GM12878 (cell line): ENCODE data around the gene STIL. TPM values are rescaled to one million over a fixed set of nuclear protein-coding genes. Genes with fewer than 3 reads are reported as not detected.
"Not testable (repeated sequence)": the region's sequence is repeated elsewhere in the genome, so short reads cannot be mapped to it uniquely, and the experiment has no call there.

ENCODE experiments used
- ATAC-seq: fragments of 200-7000 bp; cut with Tn5 transposase; 3 replicates; pipeline ENCODE4 v1.9.1; 2020; ENCODE audit warnings: mild to moderate bottlenecking, moderate library complexity
- BruUV-seq: library from RNA; stranded (reverse); fragments of 400-500 nt; replicated peaks from 2 replicates; lab custom pipeline; 2021; lab: Mats Ljungman, UMichigan
- CTCF ChIA-PET: fragments of 300-600 bp; sonication (Branson Sonifier 250); formaldehyde crosslinking; extraction: SDS; loops from one replicate; lab custom pipeline; 2021; ENCODE audit warnings: inconsistent platforms; lab: Yijun Ruan, JAX
- POLR2A ChIA-PET: fragments of 350-600 bp; formaldehyde crosslinking; extraction: SDS; loops from one replicate; lab custom pipeline; 2021; ENCODE audit warnings: inconsistent platforms; lab: Charles Lee
- RAD21 ChIA-PET: fragments of 300-600 bp; sonication (Branson Sonifier 250); formaldehyde crosslinking; loops from one replicate; lab custom pipeline; 2023; ENCODE audit warnings: antibody characterized with exemption; ENCODE audit not compliant: unreplicated experiment; lab: Charles Lee
- SMC1A ChIA-PET: fragments of 300-600 bp; sonication (Branson Sonifier 250); formaldehyde crosslinking; loops from one replicate; lab custom pipeline; 2023; ENCODE audit not compliant: unreplicated experiment, uncharacterized antibody; lab: Charles Lee
- DNase-seq: peaks from one replicate; pipeline ENCODE4 v3.0.0-alpha.2; 2011; ENCODE audit warnings: low read depth, low spot score
- FAIRE-seq: peaks from 3 replicates; lab custom pipeline; 2011; peaks lifted over from hg19 to GRCh38; lab: Jason Lieb, UNC
- H2AFZ ChIP-seq: 2 replicates; pipeline ENCODE4 v1.6.0; 2011; ENCODE audit warnings: low read depth, low read length, control low read depth; ENCODE audit not compliant: control insufficient read depth
- H3K27ac ChIP-seq: 2 replicates; pipeline ENCODE4 v1.5.1; 2011; ENCODE audit warnings: control low read depth; ENCODE audit not compliant: control insufficient read depth, insufficient read depth
- H3K27me3 ChIP-seq, 2 experiments: replicated peaks in 1 of 2; 2 replicates each; pipeline versions ENCODE4 v1.6.0 to v1.6.1; 2011; ENCODE audit warnings: low read length in 1 of 2; ENCODE audit not compliant: control insufficient read depth in 2 of 2, insufficient read depth in 2 of 2
- H3K36me3 ChIP-seq, 2 experiments: 2 replicates each; pipeline ENCODE4 v1.5.1; 2011; ENCODE audit warnings: low read length in 1 of 2; ENCODE audit not compliant: control insufficient read depth in 2 of 2, insufficient read depth in 2 of 2
- H3K4me1 ChIP-seq: 2 replicates; pipeline ENCODE4 v1.6.1; 2011; ENCODE audit warnings: mild to moderate bottlenecking, low read length, moderate library complexity, mixed read lengths; ENCODE audit not compliant: control insufficient read depth, insufficient read depth
- H3K4me2 ChIP-seq: 2 replicates; pipeline ENCODE4 v1.6.0; 2011; ENCODE audit warnings: control low read depth; ENCODE audit not compliant: control insufficient read depth, insufficient read depth
- H3K4me3 ChIP-seq: fragments of 200-600 bp; sonication (generic); 2 replicates; pipeline ENCODE4 v1.5.1; 2016
- H3K79me2 ChIP-seq: 2 replicates; pipeline ENCODE4 v1.6.0; 2011; ENCODE audit warnings: low read length; ENCODE audit not compliant: control insufficient read depth, insufficient read depth
- H3K9ac ChIP-seq: 2 replicates; pipeline ENCODE4 v1.8.0; 2011; ENCODE audit warnings: low read length, control low read depth, mixed read lengths; ENCODE audit not compliant: control insufficient read depth, insufficient read depth
- H3K9me3 ChIP-seq: replicated peaks from 3 replicates; pipeline ENCODE4 v1.5.1; 2011; ENCODE audit warnings: mild to moderate bottlenecking, low read length; ENCODE audit not compliant: control insufficient read depth, insufficient read depth
- H4K20me1 ChIP-seq: 2 replicates; pipeline ENCODE4 v1.6.0; 2011; ENCODE audit not compliant: control insufficient read depth, insufficient read depth
- WGBS: methylation state at CpG from one replicate; pipeline ENCODE4 v1.1.6; 2016; ENCODE audit warnings: low lambda C conversion rate; ENCODE audit not compliant: insufficient replicate concordance, insufficient coverage; ENCODE audit errors: missing lambda C conversion rate; 5-methylcytosine and 5-hydroxymethylcytosine counted together
- in situ Hi-C: fragments of 300-500 bp; cut with MboI; formaldehyde crosslinking; loops from 9 replicates; pipeline ENCODE4 v1.14.3; 2018; ENCODE audit warnings: mixed read lengths
- intact Hi-C: fragments of 100-400 bp; cut with micrococcal nuclease; formaldehyde crosslinking; loops from one replicate; pipeline ENCODE4 v1.14.2; 2022; ENCODE audit not compliant: unreplicated experiment
- polyA plus RNA-seq, 11 experiments: library from polyadenylated mRNA; depleted of rRNA in 4 of 11; unstranded in 6 of 11; stranded (reverse) in 5 of 11; fragments of >200 nt; fragmentation: Nextera tagmentation in 4 of 11; fragmentation: Illumina TruSeq in 1 of 11; extraction: Ambion mirVana in 4 of 11; extraction: Trizol in 1 of 11; gene quantifications; 1 replicate in 1 of 11; 2 replicates in 10 of 11; pipeline versions ENCODE4 v1.2.1 to v1.2.3, GENCODE V29; 2011 to 2016; ENCODE audit warnings: inconsistent platforms in 2 of 11, missing spikeins in 2 of 11, low read depth in 1 of 11
- total RNA-seq, 4 experiments: library from RNA; depleted of rRNA in 3 of 4; stranded (reverse); fragments of >200 nt in 3 of 4; fragmentation: Illumina TruSeq in 1 of 4; extraction: Trizol in 1 of 4; gene quantifications; 2 replicates each; pipeline versions ENCODE4 v1.2.1 to v1.2.3, GENCODE V29; 2013 to 2021

The STIL gene
- total and polyA plus RNA-seq, 10 of the 15 experiments (the other 5 are each of a cell fraction or from before 2014, with no cell fraction given): 6.0 to 35.1 (median 26.5) TPM

- 99% methylated on average over 7 of the region's 7 CpGs for WGBS
- H3K4me1 ChIP-seq, ATAC-seq, H3K4me3 ChIP-seq, intact Hi-C loops, H3K27me3 ChIP-seq, H3K4me2 ChIP-seq, H3K27ac ChIP-seq, in situ Hi-C loops, RAD21 ChIA-PET, POLR2A ChIA-PET, BruUV-seq, FAIRE-seq, H3K79me2 ChIP-seq, DNase-seq, H3K9me3 ChIP-seq, H2AFZ ChIP-seq, H3K9ac ChIP-seq, H4K20me1 ChIP-seq: not testable (repeated sequence)
- CTCF ChIA-PET: interaction anchor here (1.0 to 1.9 kb wide), 4 partner anchors 8 to 100 kb away, joined by 3 to 8 read pairs (median 3); no protein-coding TSS in a partner anchor
- SMC1A ChIA-PET: interaction anchor here (1.4 kb wide), 1 partner anchor 98 kb away, joined by 3 read pairs; no protein-coding TSS in a partner anchor
- peaks cover 5 to 16% of the 10 kb centered on the region in 2 experiments for H3K36me3 ChIP-seq
Observed at GRCh38 chr1:47275811-47276210, 38.1 kb downstream of the STIL start.

- H3K4me1 ChIP-seq, H2AFZ ChIP-seq, in situ Hi-C loops, H3K9ac ChIP-seq, H3K4me2 ChIP-seq, DNase-seq, intact Hi-C loops, H3K27ac ChIP-seq, BruUV-seq, H3K79me2 ChIP-seq, H3K4me3 ChIP-seq, H3K9me3 ChIP-seq, SMC1A ChIA-PET, ATAC-seq, H4K20me1 ChIP-seq, POLR2A ChIA-PET, RAD21 ChIA-PET, CTCF ChIA-PET, H3K27me3 ChIP-seq, H3K36me3 ChIP-seq, FAIRE-seq: not testable (repeated sequence)
- 97% methylated on average over 8 of the region's 8 CpGs for WGBS
Observed at GRCh38 chr1:47265529-47265928, 48.4 kb downstream of the STIL start.
